ENCODE data around the gene SMARCC1.

DNA sequence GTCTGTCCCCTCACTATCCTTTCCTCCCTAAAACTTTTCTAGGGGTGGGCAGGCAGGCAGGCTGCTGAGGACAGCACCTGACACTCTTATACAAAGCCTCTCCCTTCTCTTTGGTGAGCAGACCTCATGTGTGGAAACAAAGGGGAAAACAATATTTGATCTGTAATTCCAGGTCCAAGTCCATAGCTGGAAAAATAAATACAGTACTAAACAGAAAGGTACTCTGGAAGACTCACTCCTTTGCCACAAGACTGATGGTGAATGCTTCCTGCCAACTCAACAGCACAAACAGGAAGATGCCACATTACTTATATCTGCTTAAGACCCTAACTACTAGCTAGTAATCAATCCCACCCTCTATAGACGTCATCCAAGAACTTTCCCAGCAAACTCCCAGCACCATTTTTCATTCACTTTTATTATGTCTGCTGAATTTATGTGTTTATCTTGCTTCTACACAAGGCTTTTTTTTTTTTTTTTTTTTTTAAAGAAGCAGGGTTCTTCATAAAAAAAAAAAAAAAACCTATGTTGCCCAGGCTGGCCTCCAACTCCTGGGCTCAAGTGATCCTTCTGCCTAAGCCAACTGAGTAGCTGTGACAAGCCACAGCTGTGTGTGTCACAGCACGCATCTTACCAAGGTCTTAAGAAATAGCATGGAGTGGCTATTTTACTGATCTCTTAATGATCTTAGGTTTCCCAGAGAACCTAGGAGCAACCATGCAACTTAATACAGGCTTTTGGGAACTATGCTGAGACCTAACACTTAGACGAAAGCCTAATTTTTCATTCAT, 158.8 kb downstream of the SMARCC1 start:
- TF ChIP-seq SUZ12 (IDR thresholded peaks at IDR 0.05; ENCODE audit: extremely low read depth, insufficient read depth, insufficient read length) (no peak), ZNF274 (IDR thresholded peaks at IDR 0.05; ENCODE audit: low read depth, low read length) (no peak), YY1 (IDR thresholded peaks at IDR 0.05; ENCODE audit: insufficient read depth, insufficient read length) (no peak)

Data from NT2/D1 (cell line).